Mammary epithelial cell (primary cell): Measurements from ENCODE around the gene IDH2.

Experiments used
- CTCF ChIP-seq, 2 donors: IDR thresholded peaks in 1 of 2; conservative IDR thresholded peaks in 1 of 2; 2 replicates each; pipeline ENCODE4 v1.5.1; 2011 to 2012; ENCODE audit warnings: inconsistent platforms in 2 of 2, low read length in 2 of 2, mild to moderate bottlenecking in 2 of 2, control low read depth in 1 of 2, low read depth in 1 of 2; ENCODE audit not compliant: insufficient read depth in 1 of 2; ENCODE audit errors: extremely low read depth in 1 of 2
- EZH2 ChIP-seq: IDR thresholded peaks from 2 replicates; pipeline ENCODE4 v1.6.1; 2012; ENCODE audit warnings: low read length, inconsistent platforms, borderline replicate concordance

DNA sequence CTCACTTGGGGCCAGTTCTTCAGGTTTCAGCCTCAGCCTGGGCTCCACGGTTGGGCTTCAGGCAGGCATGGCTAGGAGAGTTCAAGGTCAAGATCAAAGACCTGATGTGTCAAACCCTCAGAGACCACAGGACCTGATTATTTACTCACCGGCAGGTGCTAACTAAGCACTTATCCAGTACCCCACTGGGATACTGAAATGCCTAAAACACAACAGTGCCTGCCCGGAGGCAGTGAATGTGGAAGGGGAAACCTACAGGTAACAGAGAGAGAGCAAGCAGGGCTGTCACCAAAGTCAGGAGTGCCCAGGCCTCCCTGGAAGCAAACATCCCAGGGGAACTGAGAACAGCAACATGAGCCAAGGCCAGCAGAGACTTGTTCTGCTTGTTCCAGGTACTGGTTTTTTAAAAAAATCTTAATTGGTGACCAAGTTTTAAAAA lies 6.7 kb downstream of the IDH2 start:
- TF ChIP-seq CTCF (conservative IDR thresholded peaks at IDR 0.05 in 1 of 2, IDR thresholded peaks at IDR 0.05 in 1 of 2; ENCODE audit: extremely low read depth in 1 of 2, insufficient read depth in 1 of 2, low read depth in 1 of 2, low read length in 2 of 2) (no peak), EZH2 (no peak)
